CD4-positive, alpha-beta T cell (primary cell): ENCODE results near the gene OR51B4. TPM values are rescaled to one million over a fixed set of nuclear protein-coding genes. Genes with fewer than 3 reads are reported as not detected.
"Not testable (repeated sequence)": the region's sequence is repeated elsewhere in the genome, so short reads cannot be mapped to it uniquely, and the experiment has no call there.

Experiments
- ATAC-seq: fragments of 200-7000 bp; cut with Tn5 transposase; one replicate; pipeline ENCODE4 v1.10.0; 2022; ENCODE audit warnings: mild to moderate bottlenecking; ENCODE audit not compliant: poor library complexity
- CTCF ChIA-PET: fragments of 350-600 bp; sonication (Branson Sonifier 250); formaldehyde crosslinking; loops from one replicate; lab custom pipeline; 2021; ENCODE audit warnings: antibody characterized with exemption, inconsistent platforms; lab: Charles Lee
- POLR2A ChIA-PET: fragments of 350-600 bp; sonication (Branson Sonifier 250); formaldehyde crosslinking; loops from one replicate; lab custom pipeline; 2021; ENCODE audit warnings: antibody characterized with exemption, inconsistent platforms; lab: Charles Lee
- DNase-seq, 14 experiments: peaks; one replicate each; pipeline ENCODE4 v3.0.0-alpha.2; 2013 to 2020; ENCODE audit warnings: mixed read lengths in 2 of 14
- H3K27ac ChIP-seq, 2 donors: one replicate each; pipeline versions ENCODE4 v1.5.1 to v1.7.0; 2013; ENCODE audit warnings: low read length in 2 of 2, low read depth in 1 of 2, mild to moderate bottlenecking in 1 of 2
- H3K27me3 ChIP-seq, 2 experiments: 1 replicate in 1 of 2; 2 replicates in 1 of 2; pipeline versions ENCODE4 v1.6.1 to v1.7.0; 2013; ENCODE audit warnings: low read length in 2 of 2, control low read depth in 1 of 2, mild to moderate bottlenecking in 1 of 2, moderate library complexity in 1 of 2; ENCODE audit not compliant: insufficient read depth in 2 of 2, control insufficient read depth in 1 of 2
- H3K36me3 ChIP-seq: one replicate; pipeline ENCODE4 v1.6.1; 2013; ENCODE audit warnings: low read length, control low read depth; ENCODE audit not compliant: insufficient read depth
- H3K4me1 ChIP-seq: one replicate; pipeline ENCODE4 v1.6.1; 2013; ENCODE audit warnings: low read length, control low read depth; ENCODE audit not compliant: insufficient read depth
- H3K4me3 ChIP-seq: one replicate; pipeline ENCODE4 v1.5.1; 2013; ENCODE audit warnings: mild to moderate bottlenecking, low read length, moderate library complexity
- H3K9me3 ChIP-seq, 2 experiments: 1 replicate in 1 of 2; 2 replicates in 1 of 2; pipeline versions ENCODE4 v1.6.1 to v1.7.0; 2013; ENCODE audit warnings: low read length in 2 of 2, mild to moderate bottlenecking in 2 of 2, control low read depth in 1 of 2, moderate library complexity in 1 of 2; ENCODE audit not compliant: control insufficient read depth in 1 of 2, insufficient read depth in 1 of 2
- H3K27ac Mint-ChIP-seq: one replicate; pipeline ENCODE4 v1.8.0; 2020; ENCODE audit warnings: mixed read lengths
- H3K27me3 Mint-ChIP-seq: one replicate; pipeline ENCODE4 v1.8.0; 2021; ENCODE audit warnings: mixed read lengths
- H3K36me3 Mint-ChIP-seq: one replicate; pipeline ENCODE4 v1.8.0; 2021; ENCODE audit warnings: low read depth, mixed read lengths
- H3K4me1 Mint-ChIP-seq: one replicate; pipeline ENCODE4 v1.8.0; 2021; ENCODE audit warnings: low read depth, mixed read lengths
- H3K4me3 Mint-ChIP-seq: one replicate; pipeline ENCODE4 v1.8.0; 2020; ENCODE audit warnings: mild to moderate bottlenecking, mixed read lengths
- H3K9me3 Mint-ChIP-seq: one replicate; pipeline ENCODE4 v1.8.0; 2020; ENCODE audit warnings: mixed read lengths
- CTCF ChIP-seq: fragments of 200-600 bp; IDR thresholded peaks from one replicate; pipeline ENCODE4 v1.8.0; 2022; ENCODE audit warnings: antibody characterized with exemption, mild to moderate bottlenecking
- intact Hi-C, 2 experiments: fragments of 100-400 bp; cut with DNase I in 1 of 2; cut with micrococcal nuclease in 1 of 2; formaldehyde crosslinking; loops; one replicate each; pipeline versions ENCODE4 v1.15.1 to v1.9.0; 2023 to 2025; cut with DNase I, micrococcal nuclease
- total RNA-seq, 174 experiments: library from RNA in 2 of 174; stranded (reverse) in 2 of 174; gene quantifications; one replicate each; pipeline ENCODE4 v1.2.3 and lab custom pipeline; 2021 to 2026

Gene OR51B4
- total RNA-seq, 2 experiments from 2014 or later: not detected

- H3K36me3 Mint-ChIP-seq, CTCF ChIA-PET, H3K27ac ChIP-seq, H3K36me3 ChIP-seq, H3K4me1 Mint-ChIP-seq, H3K9me3 Mint-ChIP-seq, POLR2A ChIA-PET, ATAC-seq, DNase-seq, H3K4me3 Mint-ChIP-seq, H3K27ac Mint-ChIP-seq, H3K9me3 ChIP-seq, H3K4me1 ChIP-seq, intact Hi-C loops, H3K4me3 ChIP-seq, H3K27me3 Mint-ChIP-seq, H3K27me3 ChIP-seq: not testable (repeated sequence)
These were observed 48.3 kb downstream of the OR51B4 start for GRCh38 chr11:5253440-5253839.

GRCh38 chr11:5252919-5253265 is 48.9 kb downstream of the OR51B4 start:
- POLR2A ChIA-PET: no interaction called here
- no peak overlapping the region for H3K27ac Mint-ChIP-seq

DNA sequence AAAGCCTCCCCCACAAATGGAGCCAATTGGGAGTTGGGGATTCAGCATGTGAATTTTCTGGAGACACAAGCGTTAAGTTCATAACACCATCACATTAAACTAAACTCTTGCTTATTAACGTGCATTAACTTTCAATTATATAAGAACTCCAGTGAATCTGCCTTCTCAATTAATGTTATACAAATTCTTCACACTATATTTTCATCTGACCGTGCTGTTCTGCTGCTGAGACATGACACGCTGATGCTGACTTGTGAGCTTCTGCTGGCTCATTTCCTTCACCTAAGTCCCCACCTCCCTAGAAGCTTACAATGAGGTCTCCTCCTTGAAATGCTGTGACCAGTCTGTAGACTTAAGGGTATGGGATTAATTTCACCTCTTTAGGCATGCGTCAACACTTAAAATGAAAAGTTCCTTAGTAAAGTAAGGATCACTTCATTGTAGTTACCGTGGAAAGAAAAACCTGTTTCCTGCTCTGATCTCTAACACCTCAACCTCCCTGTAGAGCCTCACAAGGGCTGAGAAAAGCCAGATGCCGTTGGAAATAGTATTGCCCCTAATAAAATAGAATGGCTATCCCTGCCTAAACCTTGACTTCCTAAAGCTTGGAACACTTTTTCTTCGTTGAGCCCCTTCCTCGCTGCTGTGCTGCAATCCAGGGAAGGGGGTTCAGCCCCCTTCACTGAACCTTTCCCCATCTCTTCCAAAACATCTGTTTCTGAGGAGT is 49.4 kb downstream of the OR51B4 start:
- Histone ChIP-seq H3K4me3 (no peak overlapping the region), H3K9me3 (no peaks in the 10 kb centered on the region), H3K27ac (no peak overlapping the region), H3K36me3 (no peaks in the 10 kb centered on the region), H3K27me3 (peaks cover 3% of the 10 kb centered on the region in 2 experiments), H3K4me1 (no peaks in the 10 kb centered on the region)
- Mint-ChIP-seq H3K9me3 (no peaks in the 10 kb centered on the region), H3K27ac (no peak overlapping the region), H3K27me3 (peaks cover 3% of the 10 kb centered on the region), H3K4me3 (no peak overlapping the region), H3K36me3 (no peaks in the 10 kb centered on the region), H3K4me1 (no peaks in the 10 kb centered on the region)
- ATAC-seq (no peak), DNase-seq (no peak)
- TF ChIP-seq CTCF: no peak
- ChIA-PET CTCF (no interaction called here), POLR2A (no interaction called here)
- intact Hi-C loops: no loop called here

More at GRCh38 chr11:5252919-5253265, 48.9 kb downstream of the OR51B4 start:
- no peak overlapping the region for H3K4me3 ChIP-seq
- DNase-seq (no peak), ATAC-seq (no peak)
- H3K27me3 ChIP-seq: peaks cover 3% of the 10 kb centered on the region in 2 experiments
- H3K9me3 ChIP-seq: no peaks in the 10 kb centered on the region
- no peak overlapping the region for H3K27ac ChIP-seq
- Mint-ChIP-seq H3K4me3 (no peak overlapping the region), H3K27me3 (peaks cover 3% of the 10 kb centered on the region), H3K9me3 (peaks cover 2% of the 10 kb centered on the region), H3K4me1 (no peaks in the 10 kb centered on the region), H3K36me3 (no peaks in the 10 kb centered on the region)
- no peak for TF ChIP-seq CTCF
- intact Hi-C loops: no loop called here
- no peaks in the 10 kb centered on the region for H3K36me3 ChIP-seq
- CTCF ChIA-PET: no interaction called here
- H3K4me1 ChIP-seq: no peaks in the 10 kb centered on the region

DNA sequence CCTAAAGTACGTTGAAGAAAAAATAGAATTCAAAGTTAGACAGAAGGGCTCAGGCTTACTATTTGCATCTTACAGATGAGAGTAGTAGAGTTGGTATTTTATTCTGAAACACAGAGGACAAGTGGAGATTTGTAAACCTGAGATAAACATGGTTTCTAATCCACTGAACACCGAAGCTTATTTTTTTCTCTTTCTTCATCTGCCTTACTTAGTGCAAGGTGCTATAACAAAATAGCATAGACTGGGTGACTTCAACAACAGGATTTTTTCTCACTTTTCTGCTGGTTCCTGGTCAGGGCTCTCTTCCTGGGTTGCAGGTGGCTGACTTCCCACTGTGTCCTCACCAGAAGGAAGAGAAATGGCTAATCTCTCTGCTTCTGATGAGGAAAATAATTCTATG is 50.0 kb downstream of the OR51B4 start:
- H3K4me1 ChIP-seq: no peaks in the 10 kb centered on the region
- intact Hi-C loops: no loop called here
- no peak overlapping the region for H3K4me3 Mint-ChIP-seq

More for the DNA sequence above, 50.0 kb downstream of the OR51B4 start:
- CTCF ChIA-PET: no interaction called here
- no peaks in the 10 kb centered on the region for H3K36me3 Mint-ChIP-seq
- no peaks in the 10 kb centered on the region for H3K36me3 ChIP-seq
- peaks cover 3% of the 10 kb centered on the region in 2 experiments for H3K27me3 ChIP-seq
- H3K9me3 Mint-ChIP-seq: no peaks in the 10 kb centered on the region
- H3K9me3 ChIP-seq: no peaks in the 10 kb centered on the region
- H3K27ac ChIP-seq: no peak overlapping the region
- ATAC-seq (no peak), DNase-seq (no peak)
- POLR2A ChIA-PET: no interaction called here
- peaks cover 3% of the 10 kb centered on the region for H3K27me3 Mint-ChIP-seq
- H3K4me3 ChIP-seq: no peak overlapping the region
- no peak overlapping the region for H3K27ac Mint-ChIP-seq
- H3K4me1 Mint-ChIP-seq: no peaks in the 10 kb centered on the region
- no peak for TF ChIP-seq CTCF
